GM19328 (cell line): ENCODE measurements around the gene GPR62.

Source experiments
- ATAC-seq: cut with Tn5 transposase; IDR thresholded peaks from one replicate; pipeline ENCODE4 v1.9.1; 2021; ENCODE audit warnings: mild to moderate bottlenecking, moderate library complexity; ENCODE audit not compliant: unreplicated experiment

Gene GPR62

DNA sequence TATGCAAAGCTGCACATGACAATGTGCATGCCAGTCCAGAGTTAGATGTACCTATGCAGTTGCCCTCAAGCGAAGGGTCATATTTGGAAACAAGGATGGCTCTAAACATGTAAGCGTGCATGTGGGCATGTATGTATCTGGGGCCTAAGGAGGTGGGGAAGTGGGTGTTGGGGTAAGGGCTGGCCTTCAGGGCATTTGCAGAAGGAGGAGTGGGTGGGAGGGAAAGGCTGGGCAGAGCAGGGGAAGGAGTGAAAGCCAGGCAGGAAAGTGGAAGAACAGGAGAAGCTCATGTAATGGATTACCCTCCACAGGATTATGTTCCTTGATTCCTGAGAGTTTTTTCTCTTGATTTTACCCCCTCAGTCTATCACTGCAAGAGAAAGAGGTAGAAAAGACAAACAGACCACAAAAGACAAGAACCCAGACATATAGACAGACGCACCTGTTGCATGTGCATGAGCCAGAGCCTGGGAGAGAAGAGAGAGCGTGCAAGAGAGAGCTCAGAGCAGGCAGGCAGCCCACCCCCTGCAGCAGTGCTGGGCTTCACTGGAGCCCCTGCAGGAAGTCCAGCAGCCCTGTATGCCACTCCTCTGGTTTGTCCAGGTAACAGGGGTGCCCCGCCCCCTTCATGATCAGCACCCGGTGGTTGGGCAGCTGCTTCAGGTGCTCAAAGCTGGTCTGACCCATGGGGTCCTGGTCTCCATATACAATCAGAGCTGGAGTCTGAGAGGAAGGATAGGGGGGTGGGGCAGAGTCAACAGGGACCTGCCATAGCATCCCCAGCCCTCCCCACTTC lies 13.9 kb downstream of the GPR62 start:
- no peak for ATAC-seq

DNA sequence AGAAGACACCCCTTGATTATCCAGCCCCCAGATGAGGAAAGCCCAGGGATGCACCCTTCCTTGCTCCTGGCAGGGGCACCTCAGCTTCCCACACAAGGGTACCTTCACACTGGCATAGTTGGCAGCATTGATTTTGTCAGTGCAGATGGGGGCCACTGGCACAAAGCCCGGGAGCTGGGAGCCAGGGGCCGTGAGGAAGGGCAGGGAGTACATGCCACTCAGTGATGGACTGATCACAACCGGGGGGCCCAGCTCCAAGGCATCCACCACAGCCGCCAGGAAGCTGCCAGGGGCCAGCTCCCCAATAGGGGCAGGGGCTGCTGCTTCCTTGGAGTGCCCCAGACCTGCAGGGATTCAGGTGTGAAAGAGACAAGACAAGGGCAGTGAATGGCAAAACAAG lies 14.7 kb downstream of the GPR62 start:
- no peak for ATAC-seq

DNA sequence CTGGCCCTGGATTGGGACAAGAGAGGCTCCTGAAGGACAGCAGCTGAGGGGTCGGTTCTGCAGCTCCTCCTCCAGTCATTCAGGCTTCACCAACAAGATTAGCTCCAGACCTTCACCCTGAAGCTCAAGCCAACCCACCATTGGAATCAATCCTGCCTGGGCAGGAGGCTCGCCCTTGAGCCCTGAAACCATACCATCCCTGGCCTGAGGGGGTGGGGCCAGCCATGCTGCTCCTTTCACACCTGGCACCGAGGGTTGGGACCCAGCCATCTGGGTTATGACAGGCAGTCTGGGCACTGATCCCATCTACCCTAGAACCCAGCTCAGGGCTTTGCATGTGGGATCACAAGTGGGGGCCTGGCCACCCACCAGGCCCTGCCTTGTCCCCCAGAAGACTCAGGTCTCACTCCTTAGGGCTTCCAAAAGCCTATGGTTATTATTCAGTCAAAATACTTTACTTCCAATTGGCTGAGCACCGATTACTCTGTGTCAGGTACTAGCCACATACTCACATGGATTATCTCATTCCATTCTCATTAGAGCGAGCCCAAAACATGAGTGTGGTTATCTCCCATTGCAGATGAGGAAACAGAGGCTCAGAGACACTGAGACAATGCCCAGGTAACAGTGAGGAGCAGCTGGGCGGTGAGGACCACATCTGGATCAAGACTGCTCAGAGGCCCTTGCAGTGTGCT lies 15.6 kb downstream of the GPR62 start:
- no peak for ATAC-seq

DNA sequence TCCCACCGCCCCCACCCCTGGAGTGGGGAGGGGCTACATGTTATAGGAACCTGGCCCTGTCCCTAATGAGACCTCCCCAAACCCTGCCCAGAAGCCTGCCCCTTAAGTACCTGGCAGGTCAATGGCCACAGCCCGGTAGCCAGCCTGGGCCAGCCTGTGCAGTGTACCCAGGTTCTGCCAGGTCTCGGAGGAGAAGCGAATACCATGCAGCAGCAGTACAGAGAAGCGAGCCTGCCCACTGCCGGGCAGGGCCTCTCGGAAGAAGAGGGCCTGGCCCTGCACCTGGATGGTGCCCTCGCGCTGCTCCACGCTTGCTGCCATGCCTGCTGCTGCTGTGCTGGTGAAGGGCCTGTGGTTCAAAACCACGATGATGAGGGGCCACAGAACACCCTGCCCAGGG lies 16.2 kb downstream of the GPR62 start:
- no peak for ATAC-seq

DNA sequence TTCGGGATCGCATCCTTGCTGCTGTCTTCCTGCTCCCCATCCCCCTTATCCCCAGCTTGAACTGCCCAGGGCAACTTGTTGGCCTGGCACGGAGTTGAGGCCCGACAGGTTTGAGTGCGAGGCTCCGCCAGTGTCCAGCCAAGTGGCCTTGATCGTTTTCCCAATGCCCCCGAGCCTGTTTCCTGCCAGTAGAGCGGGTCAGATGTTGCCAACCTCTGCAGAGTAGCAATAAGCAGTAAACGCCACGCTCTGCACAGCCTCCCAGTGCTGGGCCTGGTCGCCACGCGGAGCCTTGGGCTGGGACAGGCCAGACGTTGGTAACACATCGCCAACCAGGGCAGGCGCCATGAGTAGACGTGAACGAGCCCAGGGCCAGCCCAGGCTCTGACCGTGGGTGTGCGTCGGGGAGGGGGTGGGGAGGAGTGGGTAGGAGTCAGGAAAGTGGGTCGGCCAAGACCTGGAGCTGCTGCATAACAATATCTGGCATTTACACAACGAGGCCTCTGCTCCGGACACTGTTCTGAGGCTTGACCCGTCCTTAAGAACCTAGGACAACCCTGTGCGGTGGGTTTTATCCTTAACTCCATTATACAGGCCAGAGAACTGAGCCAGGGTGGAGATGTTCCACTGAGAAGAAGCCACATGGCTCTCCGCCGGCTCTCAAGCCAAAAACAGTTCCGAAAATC lies 19.2 kb downstream of the GPR62 start:
- ATAC-seq, result no peak

DNA sequence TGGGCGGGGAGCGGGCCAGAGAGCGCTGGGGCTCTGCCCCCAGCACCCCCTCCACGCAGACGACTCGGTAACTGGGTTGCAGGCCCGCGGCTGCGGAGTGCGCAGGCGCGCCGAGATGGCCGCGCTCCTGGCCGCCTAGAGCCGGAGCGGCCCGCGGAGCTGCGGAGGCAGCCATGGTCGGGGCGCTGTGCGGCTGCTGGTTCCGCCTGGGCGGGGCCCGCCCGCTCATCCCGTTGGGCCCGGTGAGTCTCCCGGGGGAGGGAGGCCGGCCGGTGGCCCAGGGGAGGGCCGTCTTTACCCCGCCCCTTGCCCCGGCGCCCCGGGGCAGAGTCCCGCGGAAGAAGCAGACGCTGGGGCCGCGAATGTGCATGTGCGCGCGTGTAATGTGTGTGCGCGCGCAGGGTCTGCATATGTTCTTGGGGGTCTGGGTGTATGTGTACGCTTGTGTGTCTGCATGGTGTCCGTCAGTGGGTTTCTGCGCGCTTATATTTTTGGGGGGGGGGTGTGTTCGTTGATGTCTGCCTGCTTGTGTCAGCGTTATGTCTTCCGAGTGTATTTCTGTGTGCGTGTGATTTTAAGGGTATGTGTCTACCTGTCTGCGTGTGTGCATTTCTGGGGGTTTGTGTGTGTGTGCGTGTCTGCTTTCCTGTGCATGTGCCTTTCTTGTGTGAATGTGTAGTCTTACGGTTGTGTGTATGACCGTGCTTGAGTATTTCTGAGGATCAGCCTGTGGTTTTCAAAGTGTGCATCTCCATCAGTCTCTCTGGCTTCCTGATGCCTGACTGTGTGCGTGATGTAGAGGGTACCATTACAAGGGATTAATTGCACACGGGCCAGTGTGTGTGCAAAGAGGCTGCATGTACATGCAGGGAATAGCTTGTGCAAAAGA lies 20.0 kb downstream of the GPR62 start, which contains the start of gene ABHD14A:
Gene ABHD14A, plus strand, starts transcription at position 102 of the 889 bp plus-strand sequence. Its CDS starts 72 bp downstream, at position 174.
- no peak for ATAC-seq

DNA sequence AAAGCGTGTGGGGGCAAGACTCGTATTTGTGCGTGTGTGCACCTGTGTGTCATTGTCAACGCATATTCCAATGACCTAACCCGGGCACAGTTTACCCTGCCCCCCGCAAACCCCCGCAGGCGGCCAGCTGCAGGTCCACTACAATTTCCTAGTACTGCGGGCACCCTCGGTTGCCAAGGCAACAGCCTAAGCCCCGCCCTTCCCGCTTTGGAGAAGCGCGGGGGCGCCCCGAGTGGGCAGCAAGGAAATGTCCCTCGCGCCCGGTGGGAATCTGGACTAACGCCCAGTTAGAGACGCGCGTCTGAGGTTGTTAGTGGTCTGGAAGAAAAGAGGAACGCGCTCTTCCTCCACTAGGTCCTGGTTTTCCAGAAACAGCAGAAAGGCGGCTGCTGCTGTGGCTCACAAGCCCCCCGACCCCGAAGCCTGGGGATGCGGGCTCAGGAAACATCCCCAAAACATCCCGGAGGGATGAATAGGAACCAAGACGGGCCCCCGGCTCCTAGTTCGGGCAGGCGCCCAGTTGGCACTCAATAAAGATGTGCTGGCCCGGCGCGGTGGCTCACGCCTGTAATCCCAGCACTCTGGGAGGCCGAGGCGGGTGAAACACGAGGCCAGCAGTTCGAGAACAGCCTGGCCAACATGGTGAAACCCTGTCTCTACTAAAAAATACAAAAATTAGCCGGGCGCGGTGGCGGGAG lies 20.8 kb downstream of the GPR62 start:
- ATAC-seq, result no peak

DNA sequence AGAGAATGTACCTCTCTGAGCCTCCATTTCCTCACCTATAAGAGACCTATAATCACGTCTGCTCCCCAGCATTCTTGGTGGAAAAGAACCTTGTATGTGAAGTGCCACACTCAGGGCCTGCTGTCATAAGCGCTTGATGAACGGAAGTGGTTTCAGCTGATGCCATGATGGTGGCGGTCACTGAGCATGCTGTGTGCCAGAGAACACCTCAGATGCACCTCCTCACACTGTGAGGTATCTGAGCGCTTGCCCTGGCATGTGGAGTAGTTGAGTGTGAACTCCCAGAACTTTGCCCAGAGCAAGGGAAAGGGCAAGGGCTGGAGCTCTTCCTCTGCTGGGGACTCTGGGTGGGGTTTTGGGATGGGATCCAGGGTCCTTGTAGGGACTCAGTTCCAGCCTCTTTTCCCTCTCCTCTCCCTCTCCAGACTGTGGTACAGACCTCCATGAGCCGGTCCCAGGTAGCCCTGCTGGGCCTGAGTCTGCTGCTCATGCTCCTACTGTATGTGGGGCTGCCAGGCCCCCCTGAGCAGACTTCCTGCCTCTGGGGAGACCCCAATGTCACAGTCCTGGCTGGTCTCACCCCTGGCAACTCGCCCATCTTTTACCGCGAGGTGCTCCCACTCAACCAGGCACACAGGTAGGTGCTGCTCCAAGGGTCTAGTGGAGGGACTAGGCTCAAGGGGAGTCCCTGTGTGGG lies 22.4 kb downstream of the GPR62 start:
- no peak for ATAC-seq

DNA sequence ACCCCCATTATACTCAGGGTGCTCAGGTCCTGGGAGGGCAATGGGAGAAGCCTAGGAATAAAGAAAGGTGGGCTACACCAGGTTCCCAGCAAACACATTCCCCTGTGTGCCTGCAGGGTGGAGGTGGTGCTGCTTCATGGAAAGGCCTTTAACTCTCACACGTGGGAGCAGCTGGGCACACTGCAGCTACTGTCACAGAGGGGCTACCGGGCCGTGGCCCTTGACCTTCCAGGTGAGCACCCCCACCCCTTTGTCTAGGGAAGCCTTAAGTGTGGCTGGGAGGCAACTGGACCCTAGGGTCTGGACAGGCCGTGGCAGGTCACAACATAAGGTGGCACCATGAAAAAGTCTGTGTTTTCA lies 22.9 kb downstream of the GPR62 start:
- no peak for ATAC-seq

DNA sequence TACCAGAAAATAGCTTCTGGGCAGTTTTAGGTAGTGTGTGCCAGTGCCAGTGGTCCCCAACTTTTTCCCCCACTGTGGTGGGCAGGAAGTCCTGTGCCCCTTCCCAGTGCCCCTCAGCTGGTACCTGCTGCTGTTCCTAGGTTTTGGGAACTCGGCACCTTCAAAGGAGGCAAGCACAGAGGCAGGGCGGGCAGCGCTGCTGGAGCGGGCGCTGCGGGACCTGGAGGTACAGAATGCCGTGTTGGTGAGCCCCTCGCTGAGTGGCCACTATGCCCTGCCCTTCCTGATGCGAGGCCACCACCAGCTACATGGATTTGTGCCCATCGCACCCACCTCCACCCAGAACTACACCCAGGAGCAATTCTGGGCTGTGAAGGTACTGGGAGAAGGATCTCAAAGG lies 25.1 kb downstream of the GPR62 start:
- no peak for ATAC-seq

DNA sequence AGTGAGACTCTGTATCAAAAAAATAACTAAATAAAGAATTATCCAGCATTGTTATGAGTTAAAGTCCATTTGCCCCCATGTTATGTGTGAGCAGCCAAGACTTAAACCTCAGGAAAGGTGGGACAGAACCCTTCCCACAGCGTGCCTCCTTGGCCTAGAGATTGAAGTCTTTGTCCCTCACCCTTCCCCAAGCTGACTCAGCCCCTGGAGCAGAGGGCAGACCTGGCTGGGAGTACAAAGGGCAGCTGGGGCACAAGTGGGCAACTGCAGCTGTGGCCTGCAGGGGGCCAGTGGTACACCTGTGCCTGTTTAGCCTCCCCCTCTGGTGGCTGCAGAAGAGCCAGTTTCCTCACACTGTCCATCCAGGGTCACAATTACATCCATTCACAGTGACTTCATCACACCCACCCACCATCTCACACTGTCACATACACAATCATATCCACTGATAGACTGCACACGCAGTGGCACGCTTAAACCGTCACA lies 27.2 kb downstream of the GPR62 start:
- peak; percentile 29 for ATAC-seq

DNA sequence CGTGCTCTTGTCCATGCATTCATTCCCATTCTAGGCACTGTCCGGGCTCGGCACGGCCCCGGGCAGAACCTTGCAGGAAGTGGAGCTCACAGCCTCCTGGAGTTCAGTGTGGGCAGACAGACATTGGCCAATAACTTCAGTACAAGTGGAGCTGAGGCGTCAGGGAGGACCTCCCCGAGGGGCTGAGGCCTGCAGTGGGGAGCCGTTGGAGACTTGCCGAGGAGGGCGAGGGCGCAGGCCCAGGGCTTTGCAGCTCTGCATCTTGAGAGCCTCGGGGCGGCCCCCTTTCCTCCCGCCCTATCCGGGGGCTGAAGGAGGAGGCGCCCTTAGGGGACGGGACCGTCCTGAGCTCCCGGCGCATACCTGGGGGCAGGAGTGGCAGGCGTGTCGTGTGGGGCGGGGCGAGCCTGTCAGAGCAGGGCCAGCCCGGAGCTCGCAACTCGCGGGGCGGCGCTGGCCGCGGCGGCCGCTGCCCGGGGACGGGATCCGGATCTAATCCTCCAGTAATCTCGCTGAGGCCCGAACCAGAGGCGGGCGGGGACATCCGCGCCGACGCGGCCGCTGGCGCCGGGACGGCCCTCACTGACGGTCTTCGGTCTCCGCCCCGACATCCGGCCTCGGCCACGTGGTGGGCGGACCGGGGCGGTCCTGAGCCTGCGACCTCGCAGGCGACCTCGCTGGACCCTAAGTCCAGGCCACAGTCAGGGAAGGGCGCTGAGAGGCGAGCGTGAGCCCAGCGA lies 27.8 kb downstream of the GPR62 start, which contains the start of gene ACY1:
Gene ACY1, plus strand, starts transcription at position 698 of the 740 bp plus-strand sequence. CDS start 530 bp downstream, outside the sequence.
- peak; percentile 69 for ATAC-seq

DNA sequence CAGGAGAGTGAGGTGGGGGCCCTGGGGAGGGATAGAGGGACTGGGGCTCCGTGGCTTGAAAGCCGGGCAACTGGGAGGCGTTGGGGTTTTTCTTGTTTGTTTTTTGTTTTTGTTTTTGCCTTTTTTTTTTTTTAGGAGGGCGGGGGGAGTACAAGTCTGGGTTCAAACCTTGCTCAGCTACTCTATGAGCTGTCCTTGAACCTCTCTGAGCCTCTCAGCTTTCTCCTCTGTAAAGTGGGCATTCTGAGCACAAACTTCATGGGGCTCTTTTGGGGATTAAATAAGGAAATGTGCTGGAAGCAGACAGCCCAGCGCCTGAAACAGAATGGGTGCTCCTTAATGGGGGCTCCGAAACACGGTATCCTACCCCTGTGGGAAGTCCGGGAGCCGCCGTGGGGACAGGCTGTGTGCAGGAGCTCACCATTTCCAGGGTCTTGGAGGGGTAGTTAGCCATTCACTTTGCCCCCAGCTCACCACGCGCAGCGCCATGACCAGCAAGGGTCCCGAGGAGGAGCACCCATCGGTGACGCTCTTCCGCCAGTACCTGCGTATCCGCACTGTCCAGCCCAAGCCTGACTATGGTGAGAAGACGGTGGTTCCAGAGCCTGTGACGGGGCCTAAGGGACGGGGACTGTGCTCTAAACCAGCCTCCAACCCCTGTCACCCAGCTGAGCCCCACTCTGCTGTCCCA lies 28.5 kb downstream of the GPR62 start:
- no peak for ATAC-seq

DNA sequence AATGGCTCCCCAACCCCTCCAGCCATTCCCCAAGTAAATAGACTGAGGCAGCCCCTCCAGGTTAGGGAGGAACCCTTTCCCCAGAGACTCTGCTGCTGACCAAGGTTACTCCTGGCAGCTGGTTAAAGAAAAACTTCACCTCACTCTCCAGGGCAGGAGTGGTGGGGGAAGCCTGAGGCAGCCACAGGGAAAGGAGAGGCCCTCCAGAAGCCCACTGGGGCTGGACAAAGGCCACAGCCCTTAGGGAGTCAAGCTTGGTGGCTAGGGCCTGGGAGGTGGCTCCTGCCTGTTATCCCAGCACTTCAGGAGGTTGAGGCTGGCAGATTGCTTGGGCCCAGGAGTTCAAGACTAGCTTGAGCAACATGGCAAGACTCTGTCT lies 29.1 kb downstream of the GPR62 start:
- no peak for ATAC-seq

DNA sequence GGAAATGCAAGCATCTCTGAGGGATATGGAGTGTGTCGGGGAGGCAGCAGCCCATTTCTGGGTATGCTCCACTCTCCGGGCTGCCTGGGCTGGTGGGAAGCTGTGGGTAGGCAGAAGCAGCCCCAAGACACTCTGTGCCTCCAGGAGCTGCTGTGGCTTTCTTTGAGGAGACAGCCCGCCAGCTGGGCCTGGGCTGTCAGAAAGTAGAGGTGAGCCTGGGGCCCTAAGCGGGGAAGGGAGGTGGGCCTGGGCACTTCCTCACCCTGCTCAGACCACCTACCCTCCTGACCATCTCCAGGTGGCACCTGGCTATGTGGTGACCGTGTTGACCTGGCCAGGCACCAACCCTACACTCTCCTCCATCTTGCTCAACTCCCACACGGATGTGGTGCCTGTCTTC lies 29.9 kb downstream of the GPR62 start:
- ATAC-seq, result no peak

DNA sequence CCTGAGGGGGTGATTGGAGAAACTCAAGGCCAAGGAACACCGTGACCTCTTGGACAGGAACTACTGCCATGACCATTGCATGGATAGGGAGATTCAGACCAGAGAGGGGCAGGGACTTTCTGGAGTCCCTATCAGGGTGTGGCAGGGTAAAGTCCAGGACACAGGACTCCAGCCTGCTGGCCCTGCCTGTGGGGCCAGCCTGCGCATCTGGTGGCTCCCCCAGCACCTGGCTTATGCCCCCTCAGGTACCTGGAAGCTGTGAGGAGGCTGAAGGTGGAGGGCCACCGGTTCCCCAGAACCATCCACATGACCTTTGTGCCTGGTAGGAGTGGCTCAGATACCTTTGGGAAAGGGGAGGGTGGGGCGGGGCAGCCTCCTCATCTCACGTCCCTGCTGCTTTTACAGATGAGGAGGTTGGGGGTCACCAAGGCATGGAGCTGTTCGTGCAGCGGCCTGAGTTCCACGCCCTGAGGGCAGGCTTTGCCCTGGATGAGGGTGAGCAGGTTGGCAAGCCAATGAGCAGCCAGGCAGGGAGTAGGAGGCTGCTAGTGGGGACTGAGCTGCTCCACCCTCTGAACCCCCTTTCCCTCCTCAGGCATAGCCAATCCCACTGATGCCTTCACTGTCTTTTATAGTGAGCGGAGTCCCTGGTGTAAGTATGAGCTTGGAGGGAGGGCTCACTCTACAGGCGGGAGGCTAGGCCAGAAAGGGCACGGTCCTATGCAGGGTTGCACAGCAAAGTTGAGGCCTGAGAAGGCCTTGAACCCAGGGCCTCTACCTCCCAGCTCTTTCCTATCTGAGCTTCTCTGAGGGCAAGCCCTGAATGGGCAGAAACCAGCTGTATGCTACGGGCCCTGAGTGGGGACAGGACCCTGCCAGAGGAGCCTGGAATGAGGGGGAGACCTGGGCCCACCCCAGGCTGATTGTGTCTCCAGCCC lies 31.1 kb downstream of the GPR62 start:
- no peak for ATAC-seq

DNA sequence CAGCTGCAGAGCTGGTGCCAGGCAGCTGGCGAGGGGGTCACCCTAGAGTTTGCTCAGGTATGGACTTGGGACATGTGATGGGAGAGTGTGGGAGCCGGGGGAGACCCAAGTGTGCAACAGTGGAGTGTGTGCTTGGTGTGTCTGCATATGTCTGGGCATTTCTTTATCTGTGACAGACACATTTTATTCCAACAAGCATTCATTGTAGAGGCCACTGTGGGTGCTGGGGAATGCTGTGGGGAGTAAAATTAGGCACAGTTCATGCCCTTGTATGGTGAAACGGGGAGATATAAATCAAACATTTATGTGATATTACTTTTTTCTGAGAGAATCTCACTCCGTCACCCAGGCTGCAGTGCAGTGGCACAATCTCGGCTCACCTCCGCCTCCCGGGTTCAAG lies 32.4 kb downstream of the GPR62 start:
- ATAC-seq, result no peak
